ENCODE results near the gene INPP4A.

INPP4A gene

DNA sequence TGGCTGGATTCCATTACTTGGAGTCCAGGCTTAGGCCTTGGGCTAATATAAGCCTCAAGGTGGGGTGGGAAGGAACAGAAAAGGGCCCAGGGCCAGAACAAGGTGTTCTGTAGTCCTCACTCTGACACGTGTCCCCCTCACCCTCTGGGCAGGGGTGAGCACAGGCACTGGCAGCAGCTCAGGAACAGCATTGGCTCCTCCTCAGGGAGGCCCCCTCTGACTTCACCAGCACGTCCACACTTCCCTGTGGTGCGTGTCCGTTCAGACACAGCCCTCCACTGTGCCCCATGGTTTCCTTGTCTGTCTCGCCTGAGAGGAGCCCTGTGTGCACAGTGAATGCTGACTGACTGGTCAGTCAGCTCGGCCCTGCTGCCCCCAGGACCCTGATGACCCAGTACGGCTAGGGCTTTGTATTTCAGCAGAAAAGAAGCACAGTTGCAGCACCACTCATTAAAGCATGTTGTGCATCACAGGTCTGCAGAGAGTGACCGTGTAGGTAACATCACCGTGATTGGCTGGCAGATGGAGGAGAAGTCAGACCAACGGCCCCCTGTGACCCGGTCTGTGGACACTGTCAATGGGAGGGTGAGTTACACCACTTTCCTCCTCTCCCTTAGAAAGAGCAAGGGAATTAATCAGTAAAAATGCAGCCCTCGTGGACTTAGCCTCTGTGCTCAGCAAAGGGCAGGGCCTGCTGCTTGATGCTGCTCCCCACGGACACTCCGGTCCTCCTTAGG is 92.9 kb downstream of the INPP4A start:
- no peak overlapping the region for H3K27ac ChIP-seq (ENCODE audit: low read depth, low read length)
- no peaks in the 10 kb centered on the region for H3K9me3 ChIP-seq (ENCODE audit: control insufficient read depth in 1 of 2, low read length in 2 of 2)
- peaks cover 0 to 7% of the 10 kb centered on the region in 2 donors for H3K4me1 ChIP-seq (ENCODE audit: control insufficient read depth in 1 of 2, insufficient read depth in 2 of 2, low read length in 2 of 2)
- no peak overlapping the region for H3K9ac ChIP-seq (ENCODE audit: low read depth in 1 of 2, low read length in 2 of 2)
- no peaks in the 10 kb centered on the region for H3K27me3 ChIP-seq (ENCODE audit: control insufficient read depth in 1 of 2, insufficient read depth in 2 of 2, low read length in 2 of 2)
- no peak overlapping the region for H3K4me3 ChIP-seq (ENCODE audit: low read depth in 1 of 2, low read length in 2 of 2)
- H3K36me3 ChIP-seq (ENCODE audit: control insufficient read depth in 1 of 2, insufficient read depth in 2 of 2, low read length in 2 of 2), result peaks cover 24 to 38% of the 10 kb centered on the region in 2 donors

GRCh38 chr2:98538280-98539041 is 93.8 kb downstream of the INPP4A start:
- H3K27ac ChIP-seq (ENCODE audit: low read depth, low read length), result no peak overlapping the region
- H3K4me1 ChIP-seq (ENCODE audit: control insufficient read depth in 1 of 2, insufficient read depth in 2 of 2, low read length in 2 of 2), result peaks cover 0 to 3% of the 10 kb centered on the region in 2 donors
- H3K9ac ChIP-seq (ENCODE audit: low read depth in 1 of 2, low read length in 2 of 2), result no peak overlapping the region
- H3K9me3 ChIP-seq (ENCODE audit: control insufficient read depth in 1 of 2, low read length in 2 of 2), result no peaks in the 10 kb centered on the region
- peaks cover 24 to 42% of the 10 kb centered on the region in 2 donors for H3K36me3 ChIP-seq (ENCODE audit: control insufficient read depth in 1 of 2, insufficient read depth in 2 of 2, low read length in 2 of 2)
- H3K27me3 ChIP-seq (ENCODE audit: control insufficient read depth in 1 of 2, insufficient read depth in 2 of 2, low read length in 2 of 2), result no peaks in the 10 kb centered on the region
- H3K4me3 ChIP-seq (ENCODE audit: low read depth in 1 of 2, low read length in 2 of 2), result no peak overlapping the region

DNA sequence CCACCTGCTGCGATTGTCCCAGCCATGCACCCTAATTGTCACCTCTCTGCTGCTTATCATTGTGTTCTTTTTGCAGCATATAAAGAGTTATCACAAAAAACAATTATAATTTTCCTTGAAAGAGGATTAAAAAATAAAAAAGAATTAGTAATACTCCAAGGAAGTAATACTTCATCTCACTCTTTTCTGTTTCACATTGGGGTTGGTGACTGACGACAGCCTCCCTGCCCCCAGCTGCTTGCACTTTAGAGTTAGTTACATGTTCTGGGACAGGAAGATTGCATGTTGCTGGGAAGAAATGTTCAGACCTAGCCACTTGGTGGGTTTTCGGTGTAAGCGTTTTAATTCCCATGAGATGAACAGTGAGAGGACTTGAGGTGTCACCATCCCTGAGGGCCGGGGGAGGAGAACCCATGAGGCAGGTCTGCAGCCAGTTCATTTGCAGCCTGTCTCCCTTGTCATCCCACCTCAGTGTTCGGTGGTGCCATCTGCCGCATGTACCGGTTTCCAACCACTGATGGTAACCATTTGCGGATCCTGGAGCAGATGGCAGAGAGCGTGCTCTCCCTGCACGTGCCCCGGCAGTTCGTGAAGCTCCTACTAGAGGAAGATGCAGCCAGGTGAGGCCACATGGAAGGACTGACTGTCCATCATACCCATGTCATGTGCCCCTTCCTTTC is 94.5 kb downstream of the INPP4A start:
- Histone ChIP-seq H3K9ac (ENCODE audit: low read depth in 1 of 2, low read length in 2 of 2) (no peak overlapping the region), H3K36me3 (ENCODE audit: control insufficient read depth in 1 of 2, insufficient read depth in 2 of 2, low read length in 2 of 2) (peaks cover 24 to 50% of the 10 kb centered on the region in 2 donors), H3K27me3 (ENCODE audit: control insufficient read depth in 1 of 2, insufficient read depth in 2 of 2, low read length in 2 of 2) (no peaks in the 10 kb centered on the region), H3K4me3 (ENCODE audit: low read depth in 1 of 2, low read length in 2 of 2) (no peak overlapping the region), H3K27ac (ENCODE audit: low read depth, low read length) (no peak overlapping the region), H3K9me3 (ENCODE audit: control insufficient read depth in 1 of 2, low read length in 2 of 2) (no peaks in the 10 kb centered on the region), H3K4me1 (ENCODE audit: control insufficient read depth in 1 of 2, insufficient read depth in 2 of 2, low read length in 2 of 2) (no peaks in the 10 kb centered on the region)

GRCh38 chr2:98540536-98540935 is 95.9 kb downstream of the INPP4A start:
- Histone ChIP-seq H3K9me3 (ENCODE audit: control insufficient read depth in 1 of 2, low read length in 2 of 2) (no peaks in the 10 kb centered on the region), H3K27ac (ENCODE audit: low read depth, low read length) (no peak overlapping the region), H3K36me3 (ENCODE audit: control insufficient read depth in 1 of 2, insufficient read depth in 2 of 2, low read length in 2 of 2) (peaks cover 34 to 63% of the 10 kb centered on the region in 2 donors), H3K4me3 (ENCODE audit: low read depth in 1 of 2, low read length in 2 of 2) (no peak overlapping the region), H3K9ac (ENCODE audit: low read depth in 1 of 2, low read length in 2 of 2) (no peak overlapping the region), H3K4me1 (ENCODE audit: control insufficient read depth in 1 of 2, insufficient read depth in 2 of 2, low read length in 2 of 2) (no peaks in the 10 kb centered on the region), H3K27me3 (ENCODE audit: control insufficient read depth in 1 of 2, insufficient read depth in 2 of 2, low read length in 2 of 2) (no peaks in the 10 kb centered on the region)

- Histone ChIP-seq H3K4me3 (ENCODE audit: low read depth in 1 of 2, low read length in 2 of 2) (no peak overlapping the region), H3K4me1 (ENCODE audit: control insufficient read depth in 1 of 2, insufficient read depth in 2 of 2, low read length in 2 of 2) (no peaks in the 10 kb centered on the region), H3K9ac (ENCODE audit: low read depth in 1 of 2, low read length in 2 of 2) (no peak overlapping the region), H3K9me3 (ENCODE audit: control insufficient read depth in 1 of 2, low read length in 2 of 2) (no peaks in the 10 kb centered on the region), H3K36me3 (ENCODE audit: control insufficient read depth in 1 of 2, insufficient read depth in 2 of 2, low read length in 2 of 2) (peaks cover 43 to 66% of the 10 kb centered on the region in 2 donors), H3K27me3 (ENCODE audit: control insufficient read depth in 1 of 2, insufficient read depth in 2 of 2, low read length in 2 of 2) (no peaks in the 10 kb centered on the region), H3K27ac (ENCODE audit: low read depth, low read length) (no peak overlapping the region)
Measured at GRCh38 chr2:98541489-98541888, 96.8 kb downstream of the INPP4A start.

- Histone ChIP-seq H3K27me3 (ENCODE audit: control insufficient read depth in 1 of 2, insufficient read depth in 2 of 2, low read length in 2 of 2) (no peaks in the 10 kb centered on the region), H3K4me1 (ENCODE audit: control insufficient read depth in 1 of 2, insufficient read depth in 2 of 2, low read length in 2 of 2) (no peaks in the 10 kb centered on the region), H3K9ac (ENCODE audit: low read depth in 1 of 2, low read length in 2 of 2) (no peak overlapping the region), H3K27ac (ENCODE audit: low read depth, low read length) (no peak overlapping the region), H3K4me3 (ENCODE audit: low read depth in 1 of 2, low read length in 2 of 2) (no peak overlapping the region), H3K36me3 (ENCODE audit: control insufficient read depth in 1 of 2, insufficient read depth in 2 of 2, low read length in 2 of 2) (peaks cover 47 to 70% of the 10 kb centered on the region in 2 donors), H3K9me3 (ENCODE audit: control insufficient read depth in 1 of 2, low read length in 2 of 2) (no peaks in the 10 kb centered on the region)
Measured at GRCh38 chr2:98541906-98542305, 97.2 kb downstream of the INPP4A start.

DNA sequence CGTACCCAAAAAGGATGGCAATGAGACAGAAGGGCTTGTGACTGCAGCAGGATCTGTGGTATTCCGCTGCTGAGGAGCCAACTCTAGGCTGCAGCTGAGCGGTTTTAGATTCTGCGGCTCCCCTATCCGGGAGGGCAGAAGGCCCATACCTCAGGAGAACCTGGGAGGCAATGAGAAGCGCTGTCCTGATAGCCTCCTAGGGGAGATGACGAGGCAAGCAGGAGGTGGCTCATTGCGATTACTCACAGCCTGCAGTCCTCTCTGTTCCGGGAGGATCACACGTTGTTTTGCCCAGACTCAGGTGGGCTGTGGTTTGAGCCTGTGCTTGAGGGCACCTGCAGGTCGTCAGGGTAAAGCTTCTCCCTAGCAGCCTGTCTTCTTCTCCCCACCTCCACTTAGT is 98.6 kb downstream of the INPP4A start:
- H3K27ac ChIP-seq (ENCODE audit: low read depth, low read length), result no peak overlapping the region
- H3K9ac ChIP-seq (ENCODE audit: low read depth in 1 of 2, low read length in 2 of 2), result no peak overlapping the region
- peaks cover 0 to 8% of the 10 kb centered on the region in 2 donors for H3K4me1 ChIP-seq (ENCODE audit: control insufficient read depth in 1 of 2, insufficient read depth in 2 of 2, low read length in 2 of 2)
- peaks cover 43 to 69% of the 10 kb centered on the region in 2 donors for H3K36me3 ChIP-seq (ENCODE audit: control insufficient read depth in 1 of 2, insufficient read depth in 2 of 2, low read length in 2 of 2)
- H3K9me3 ChIP-seq (ENCODE audit: control insufficient read depth in 1 of 2, low read length in 2 of 2), result no peaks in the 10 kb centered on the region
- no peak overlapping the region for H3K4me3 ChIP-seq (ENCODE audit: low read depth in 1 of 2, low read length in 2 of 2)
- no peaks in the 10 kb centered on the region for H3K27me3 ChIP-seq (ENCODE audit: control insufficient read depth in 1 of 2, insufficient read depth in 2 of 2, low read length in 2 of 2)

DNA sequence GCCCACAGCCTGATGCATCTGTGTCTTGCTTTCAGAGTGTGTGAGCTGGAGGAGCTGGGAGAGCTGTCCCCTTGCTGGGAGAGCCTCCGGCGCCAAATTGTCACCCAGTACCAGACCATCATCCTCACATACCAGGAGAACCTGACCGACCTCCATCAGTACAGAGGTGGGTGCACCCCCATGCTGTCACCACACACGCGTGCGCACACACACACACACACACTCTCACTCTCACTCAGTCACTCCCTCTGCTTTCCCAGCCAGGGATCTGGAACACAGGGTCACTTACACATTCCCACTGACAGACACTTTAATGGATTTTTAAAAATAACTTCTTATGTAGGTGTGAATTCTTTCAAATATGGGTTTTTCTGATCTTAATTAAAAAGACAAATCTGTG is 99.2 kb downstream of the INPP4A start:
- no peak overlapping the region for H3K9ac ChIP-seq (ENCODE audit: low read depth in 1 of 2, low read length in 2 of 2)
- H3K27ac ChIP-seq (ENCODE audit: low read depth, low read length), result no peak overlapping the region
- peaks cover 0 to 8% of the 10 kb centered on the region in 2 donors for H3K4me1 ChIP-seq (ENCODE audit: control insufficient read depth in 1 of 2, insufficient read depth in 2 of 2, low read length in 2 of 2)
- no peaks in the 10 kb centered on the region for H3K9me3 ChIP-seq (ENCODE audit: control insufficient read depth in 1 of 2, low read length in 2 of 2)
- H3K27me3 ChIP-seq (ENCODE audit: control insufficient read depth in 1 of 2, insufficient read depth in 2 of 2, low read length in 2 of 2), result no peaks in the 10 kb centered on the region
- peaks cover 39 to 62% of the 10 kb centered on the region in 2 donors for H3K36me3 ChIP-seq (ENCODE audit: control insufficient read depth in 1 of 2, insufficient read depth in 2 of 2, low read length in 2 of 2)
- no peak overlapping the region for H3K4me3 ChIP-seq (ENCODE audit: low read depth in 1 of 2, low read length in 2 of 2)

DNA sequence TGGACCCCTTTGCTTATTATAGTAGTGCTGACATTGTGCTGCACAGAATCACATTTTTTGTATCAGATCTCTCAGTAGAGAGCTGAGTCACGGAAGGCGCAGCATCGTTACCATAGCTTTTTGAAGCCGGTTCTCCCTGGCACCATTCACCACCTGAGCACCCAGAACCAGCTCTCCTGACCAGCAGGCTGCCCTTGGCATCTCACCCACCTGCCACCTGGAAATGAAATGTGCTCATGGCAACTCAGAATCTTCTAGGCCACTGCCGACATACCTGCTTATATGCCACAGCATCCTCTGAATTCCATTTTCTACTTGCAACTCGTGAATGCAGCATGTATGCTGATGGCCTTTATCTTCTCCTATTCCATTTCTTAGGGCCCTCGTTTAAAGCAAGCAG is 100.9 kb downstream of the INPP4A start:
- Histone ChIP-seq H3K27me3 (ENCODE audit: control insufficient read depth in 1 of 2, insufficient read depth in 2 of 2, low read length in 2 of 2) (no peaks in the 10 kb centered on the region), H3K9ac (ENCODE audit: low read depth in 1 of 2, low read length in 2 of 2) (no peak overlapping the region), H3K4me1 (ENCODE audit: control insufficient read depth in 1 of 2, insufficient read depth in 2 of 2, low read length in 2 of 2) (peaks cover 0 to 8% of the 10 kb centered on the region in 2 donors), H3K4me3 (ENCODE audit: low read depth in 1 of 2, low read length in 2 of 2) (no peak overlapping the region), H3K36me3 (ENCODE audit: control insufficient read depth in 1 of 2, insufficient read depth in 2 of 2, low read length in 2 of 2) (peaks cover 27 to 51% of the 10 kb centered on the region in 2 donors), H3K27ac (ENCODE audit: low read depth, low read length) (no peak overlapping the region), H3K9me3 (ENCODE audit: control insufficient read depth in 1 of 2, low read length in 2 of 2) (no peaks in the 10 kb centered on the region)

- H3K36me3 ChIP-seq (ENCODE audit: control insufficient read depth in 1 of 2, insufficient read depth in 2 of 2, low read length in 2 of 2), result peaks cover 26 to 49% of the 10 kb centered on the region in 2 donors
Measured at GRCh38 chr2:98546186-98546585, 101.5 kb downstream of the INPP4A start.

More at GRCh38 chr2:98546186-98546585, 101.5 kb downstream of the INPP4A start:
- Histone ChIP-seq H3K4me1 (ENCODE audit: control insufficient read depth in 1 of 2, insufficient read depth in 2 of 2, low read length in 2 of 2) (peaks cover 0 to 8% of the 10 kb centered on the region in 2 donors), H3K9me3 (ENCODE audit: control insufficient read depth in 1 of 2, low read length in 2 of 2) (no peaks in the 10 kb centered on the region), H3K27ac (ENCODE audit: low read depth, low read length) (no peak overlapping the region), H3K27me3 (ENCODE audit: control insufficient read depth in 1 of 2, insufficient read depth in 2 of 2, low read length in 2 of 2) (no peaks in the 10 kb centered on the region), H3K9ac (ENCODE audit: low read depth in 1 of 2, low read length in 2 of 2) (no peak overlapping the region), H3K4me3 (ENCODE audit: low read depth in 1 of 2, low read length in 2 of 2) (no peak overlapping the region)

Data from duodenal mucosa (tissue), 2 donors.